ENCODE data around the gene SCYL2.
"Not testable (repeated sequence)": the region's sequence is repeated elsewhere in the genome, so short reads cannot be mapped to it uniquely, and the experiment has no call there.

Gene SCYL2

DNA sequence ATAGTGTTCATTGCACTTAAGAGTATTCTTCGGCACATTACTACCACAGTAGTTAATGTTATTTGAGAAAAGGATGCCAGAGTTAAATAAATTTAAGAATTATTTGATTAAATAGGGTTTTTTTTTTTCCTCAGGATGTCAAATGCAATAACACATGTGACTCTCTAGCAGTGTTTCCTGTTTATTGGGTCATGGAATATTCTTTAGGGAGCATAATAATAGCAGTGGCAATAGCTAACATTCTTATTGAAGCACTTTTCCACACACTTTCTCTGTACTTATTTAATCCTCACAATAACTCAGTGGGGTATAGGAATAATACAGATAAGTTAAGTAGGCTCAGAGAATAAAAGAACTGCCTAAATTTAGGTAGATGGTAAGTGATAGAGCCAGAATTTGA, 44.3 kb downstream of the SCYL2 start:
- Histone ChIP-seq H3K27me3 (ENCODE audit: low read depth) (no peaks in the 10 kb centered on the region), H3K4me1 (no peaks in the 10 kb centered on the region; the same call in 1 of the 2 replicates), H3K36me3 (replicated peaks) (peaks cover 31% of the 10 kb centered on the region), H3K9me3 (no peaks in the 10 kb centered on the region), H3K4me3 (no peak overlapping the region)
- no peak for DNase-seq (ENCODE audit: low spot score in 2 of 2)
- in situ Hi-C loops (cut with MboI; ENCODE audit: low sequenced_read_pairs), result no loop called here

DNA sequence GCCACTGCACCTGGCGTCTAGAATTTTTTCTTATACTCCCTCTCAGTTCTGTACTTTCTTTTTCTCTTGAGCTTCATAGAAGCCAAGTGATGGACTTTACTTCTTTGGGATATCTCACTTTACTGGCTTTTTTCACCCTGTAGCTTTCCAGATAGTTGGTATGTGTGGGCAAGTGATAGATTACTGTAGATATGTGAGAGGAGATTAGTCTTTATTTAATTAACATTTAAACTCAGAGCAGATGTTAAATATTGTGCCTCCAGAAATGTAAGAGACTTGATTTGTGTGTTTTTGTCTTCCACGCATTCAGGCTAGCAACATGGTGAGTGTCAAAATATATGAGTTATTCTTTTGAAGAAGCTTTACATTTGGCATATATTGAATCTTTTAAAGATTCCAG, 50.4 kb downstream of the SCYL2 start:
- in situ Hi-C loops (cut with MboI; ENCODE audit: low sequenced_read_pairs), result no loop called here

DNA sequence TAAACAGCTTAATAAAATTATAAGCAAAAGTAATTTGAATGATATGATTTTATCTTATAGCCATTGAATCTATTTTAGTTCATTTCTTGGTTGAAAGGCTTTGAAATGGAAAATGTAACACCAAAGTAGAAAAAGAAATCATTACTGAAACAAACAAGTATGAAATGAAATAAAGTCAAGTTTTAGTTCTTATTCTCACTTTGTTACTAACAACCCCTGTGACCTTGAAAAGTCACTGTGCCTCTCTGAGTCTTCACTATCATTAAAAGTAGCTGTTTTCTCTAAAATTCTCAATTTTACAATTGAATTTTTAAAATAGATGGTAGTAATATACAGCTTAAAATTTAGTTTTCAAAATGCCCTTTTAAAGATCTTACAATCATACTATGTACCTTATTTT, 57.5 kb downstream of the SCYL2 start:
- H3K4me3 ChIP-seq, result no peak overlapping the region
- in situ Hi-C loops (cut with MboI; ENCODE audit: low sequenced_read_pairs), result no loop called here
- DNase-seq (ENCODE audit: low spot score in 2 of 2), result no peak
- H3K9me3 ChIP-seq, result no peaks in the 10 kb centered on the region
- H3K4me1 ChIP-seq, result peaks cover 15% of the 10 kb centered on the region
- no peaks in the 10 kb centered on the region for H3K27me3 ChIP-seq (ENCODE audit: low read depth)
- peaks cover 4% of the 10 kb centered on the region for H3K36me3 ChIP-seq (replicated peaks)

More for the DNA sequence above, 50.4 kb downstream of the SCYL2 start:
- peaks cover 32% of the 10 kb centered on the region for H3K36me3 ChIP-seq (replicated peaks)
- H3K4me3 ChIP-seq, result no peak overlapping the region
- no peaks in the 10 kb centered on the region for H3K27me3 ChIP-seq (ENCODE audit: low read depth)
- DNase-seq (ENCODE audit: low spot score in 2 of 2), result no peak
- H3K9me3 ChIP-seq, result no peaks in the 10 kb centered on the region
- no peaks in the 10 kb centered on the region for H3K4me1 ChIP-seq

DNA sequence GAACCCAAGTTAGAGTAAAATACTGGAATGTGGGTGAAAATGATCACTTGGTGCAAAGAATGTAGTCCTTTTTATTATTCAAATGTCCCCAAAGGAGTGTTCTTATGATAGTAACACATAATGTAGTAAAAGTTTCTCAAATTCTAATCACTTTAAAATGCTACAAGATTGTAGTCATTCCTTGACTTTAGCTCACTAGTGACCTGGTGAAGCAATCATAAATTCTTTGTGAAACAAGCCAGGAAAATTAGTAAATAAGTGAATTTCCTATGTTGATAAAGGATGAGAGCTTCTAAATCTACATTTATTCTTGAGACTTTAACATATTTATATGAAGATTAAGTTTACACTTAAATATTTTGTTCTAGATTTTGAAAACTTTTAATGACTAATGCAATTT, 59.2 kb downstream of the SCYL2 start:
- Histone ChIP-seq H3K4me3 (no peak overlapping the region), H3K4me1 (peaks cover 15% of the 10 kb centered on the region), H3K9me3 (no peaks in the 10 kb centered on the region), H3K27me3 (ENCODE audit: low read depth) (no peaks in the 10 kb centered on the region), H3K36me3 (replicated peaks) (peaks cover 3% of the 10 kb centered on the region)
- in situ Hi-C loops (cut with MboI; ENCODE audit: low sequenced_read_pairs), result no loop called here
- DNase-seq (ENCODE audit: low spot score in 2 of 2), result peak in 1 of 2 experiments; percentile 56

DNA sequence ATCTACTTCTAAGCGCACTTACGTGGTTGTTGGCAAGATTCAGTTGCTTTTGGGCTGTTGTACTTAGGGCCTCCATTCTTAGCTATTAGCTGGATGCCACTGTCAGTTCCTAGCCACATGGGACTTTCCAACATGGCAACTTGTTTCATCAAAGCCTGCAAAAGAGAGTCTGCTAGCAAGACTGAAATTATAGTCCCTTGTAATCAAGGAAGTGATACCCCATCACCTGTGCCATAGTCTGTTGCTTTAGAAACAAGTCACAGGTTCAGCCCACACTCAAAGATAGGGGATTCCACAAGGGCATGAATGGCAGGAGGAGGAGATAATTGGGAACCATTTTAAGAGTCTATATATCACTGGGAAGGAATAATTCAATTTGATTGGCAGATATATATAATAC, 62.8 kb downstream of the SCYL2 start:
- Histone ChIP-seq H3K4me1 (peaks cover 15% of the 10 kb centered on the region), H3K9me3 (no peaks in the 10 kb centered on the region), H3K36me3 (replicated peaks) (peaks cover 6% of the 10 kb centered on the region), H3K27me3 (ENCODE audit: low read depth) (no peaks in the 10 kb centered on the region), H3K4me3 (no peak overlapping the region)
- DNase-seq (ENCODE audit: low spot score in 2 of 2), result no peak
- in situ Hi-C loops (cut with MboI; ENCODE audit: low sequenced_read_pairs), result no loop called here

DNA sequence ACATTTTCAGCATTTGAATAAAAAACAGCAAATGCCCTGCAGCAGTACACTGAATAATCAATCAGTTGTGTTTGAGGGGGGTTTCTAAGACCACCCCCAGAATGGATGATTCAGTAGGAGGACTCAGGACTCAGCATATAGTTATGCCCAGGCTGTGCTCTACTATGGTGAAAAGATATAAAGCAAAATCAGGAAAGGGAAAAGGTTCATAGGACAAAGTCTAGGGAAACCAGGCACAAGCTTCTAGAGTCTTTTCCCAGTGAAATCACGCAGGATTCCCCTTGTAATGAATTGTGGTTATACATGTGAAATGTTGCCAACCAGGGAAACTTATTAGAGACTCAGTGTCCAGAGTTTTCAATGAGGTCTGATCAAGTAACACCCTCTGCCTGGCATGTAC, 64.9 kb downstream of the SCYL2 start:
- peaks cover 10% of the 10 kb centered on the region for H3K36me3 ChIP-seq (replicated peaks)
- in situ Hi-C loops (cut with MboI; ENCODE audit: low sequenced_read_pairs), result no loop called here
- DNase-seq (ENCODE audit: low spot score in 2 of 2), result no peak
- no peaks in the 10 kb centered on the region for H3K9me3 ChIP-seq
- peaks cover 6% of the 10 kb centered on the region for H3K4me1 ChIP-seq
- no peak overlapping the region for H3K4me3 ChIP-seq
- no peaks in the 10 kb centered on the region for H3K27me3 ChIP-seq (ENCODE audit: low read depth)

DNA sequence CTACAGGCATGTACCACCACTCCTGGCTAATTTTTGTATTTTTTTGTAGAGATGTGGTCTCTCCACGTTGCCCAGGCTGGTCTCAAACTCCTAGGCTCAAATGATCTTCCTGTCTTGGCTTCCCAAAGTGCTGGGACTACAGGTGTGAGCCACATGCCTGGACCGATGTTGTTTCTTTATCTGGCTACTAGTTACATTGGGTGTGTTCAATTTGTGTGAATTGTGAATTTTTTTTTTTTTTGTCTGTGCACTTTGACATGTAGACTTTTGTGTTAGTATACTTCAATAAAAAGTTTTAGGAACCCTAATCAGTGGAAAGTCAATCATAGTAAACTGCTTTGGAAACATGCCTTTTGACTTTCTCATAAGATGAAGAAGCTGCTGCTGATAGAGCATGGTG, 65.9 kb downstream of the SCYL2 start:
- no peak overlapping the region for H3K4me3 ChIP-seq
- H3K9me3 ChIP-seq, result no peaks in the 10 kb centered on the region
- H3K36me3 ChIP-seq (replicated peaks), result peaks cover 10% of the 10 kb centered on the region
- DNase-seq (ENCODE audit: low spot score in 2 of 2), result no peak
- no peaks in the 10 kb centered on the region for H3K27me3 ChIP-seq (ENCODE audit: low read depth)
- peaks cover 14% of the 10 kb centered on the region for H3K4me1 ChIP-seq
- in situ Hi-C loops (cut with MboI; ENCODE audit: low sequenced_read_pairs), result no loop called here

DNA sequence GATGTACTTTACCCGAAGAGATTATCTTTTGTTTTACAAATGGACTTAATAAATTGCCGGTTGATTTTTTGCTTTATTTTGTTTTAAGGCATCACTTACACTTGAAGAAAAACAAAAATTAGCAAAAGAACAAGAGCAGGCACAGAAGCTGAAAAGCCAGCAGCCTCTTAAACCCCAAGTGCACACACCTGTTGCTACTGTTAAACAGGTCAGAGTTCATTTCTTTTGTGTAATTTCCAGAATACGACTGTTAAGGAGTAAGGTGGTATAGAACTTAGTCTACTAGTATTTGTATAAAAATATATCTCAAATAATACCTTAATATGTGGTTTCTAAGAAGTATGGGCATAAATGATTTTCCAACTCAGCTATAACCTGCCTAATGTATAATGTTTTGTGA, 70.3 kb downstream of the SCYL2 start:
- Histone ChIP-seq H3K36me3 (replicated peaks) (peaks cover 18% of the 10 kb centered on the region), H3K9me3 (no peaks in the 10 kb centered on the region), H3K4me3 (no peak overlapping the region), H3K4me1 (peaks cover 15% of the 10 kb centered on the region), H3K27me3 (ENCODE audit: low read depth) (no peaks in the 10 kb centered on the region)
- in situ Hi-C loops (cut with MboI; ENCODE audit: low sequenced_read_pairs), result no loop called here
- DNase-seq (ENCODE audit: low spot score in 2 of 2), result peak in 1 of 2 experiments; percentile 49

DNA sequence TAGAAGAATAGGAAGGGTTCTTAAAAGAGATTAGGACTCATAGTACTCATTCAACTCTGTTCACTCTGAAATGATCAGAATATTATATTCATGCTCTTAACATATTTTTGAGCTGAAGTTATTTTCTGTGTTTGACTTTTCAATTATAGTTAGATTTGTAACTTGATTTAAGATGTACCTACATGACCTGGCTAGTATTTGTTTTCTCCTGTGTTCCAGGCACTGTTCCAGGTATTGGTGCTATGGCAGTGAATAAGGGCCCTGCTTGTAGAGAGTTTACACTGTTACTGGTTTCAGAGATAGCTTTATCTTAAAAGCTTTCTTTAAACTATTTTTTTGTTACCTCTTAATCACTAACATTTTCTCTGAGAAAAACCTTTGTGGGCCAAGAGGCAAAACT, 70.8 kb downstream of the SCYL2 start:
- no peak overlapping the region for H3K4me3 ChIP-seq
- in situ Hi-C loops (cut with MboI; ENCODE audit: low sequenced_read_pairs), result no loop called here
- peaks cover 17% of the 10 kb centered on the region for H3K36me3 ChIP-seq (replicated peaks)
- peaks cover 15% of the 10 kb centered on the region for H3K4me1 ChIP-seq
- DNase-seq (ENCODE audit: low spot score in 2 of 2), result no peak
- no peaks in the 10 kb centered on the region for H3K9me3 ChIP-seq
- H3K27me3 ChIP-seq (ENCODE audit: low read depth), result no peaks in the 10 kb centered on the region

DNA sequence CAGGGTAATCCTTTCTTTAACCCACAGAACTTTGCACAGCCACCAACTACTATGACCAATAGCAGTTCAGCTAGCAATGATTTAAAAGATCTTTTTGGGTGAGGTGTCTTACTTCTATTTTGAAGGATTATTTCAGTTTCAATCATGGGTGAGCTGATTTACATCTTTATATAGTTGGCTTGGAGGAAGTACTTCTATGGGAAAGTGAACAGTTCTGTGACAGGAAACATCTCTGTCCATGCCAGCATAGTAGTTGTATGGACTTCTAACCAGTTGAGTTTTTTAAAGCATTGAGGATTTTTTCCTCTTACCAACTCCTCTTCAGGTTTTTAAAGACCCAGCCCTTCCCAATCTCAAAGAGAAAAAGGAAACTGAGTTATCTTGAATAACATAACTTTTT, 72.1 kb downstream of the SCYL2 start:
- peaks cover 15% of the 10 kb centered on the region for H3K4me1 ChIP-seq
- in situ Hi-C loops (cut with MboI; ENCODE audit: low sequenced_read_pairs), result no loop called here
- peaks cover 17% of the 10 kb centered on the region for H3K36me3 ChIP-seq (replicated peaks)

DNA sequence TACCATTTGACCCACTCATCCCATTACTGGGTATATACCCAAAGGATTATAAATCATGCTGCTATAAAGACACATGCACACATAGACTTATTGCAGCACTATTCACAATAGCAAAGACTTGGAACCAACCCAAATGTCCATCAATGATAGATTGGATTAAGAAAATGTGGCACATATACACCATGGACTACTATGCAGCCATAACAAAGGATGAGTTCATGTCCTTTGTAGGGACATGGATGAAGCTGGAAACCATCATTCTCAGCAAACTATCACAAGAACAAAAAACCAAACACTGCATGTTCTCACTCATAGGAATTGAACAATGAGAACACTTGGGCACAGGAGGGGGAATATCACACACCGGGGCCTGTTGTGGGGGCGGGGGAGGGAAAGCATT, 75.9 kb downstream of the SCYL2 start:
- H3K36me3 ChIP-seq (replicated peaks), result peaks cover 13% of the 10 kb centered on the region; the same call in 1 of the 2 replicates
- H3K4me3 ChIP-seq; H3K27me3 ChIP-seq (ENCODE audit: low read depth); in situ Hi-C loops (cut with MboI; ENCODE audit: low sequenced_read_pairs); DNase-seq (ENCODE audit: low spot score in 2 of 2); H3K4me1 ChIP-seq; H3K9me3 ChIP-seq: not testable (repeated sequence)

More for the DNA sequence above, 72.1 kb downstream of the SCYL2 start:
- H3K4me3 ChIP-seq, result no peak overlapping the region
- no peak for DNase-seq (ENCODE audit: low spot score in 2 of 2)
- H3K9me3 ChIP-seq, result no peaks in the 10 kb centered on the region
- H3K27me3 ChIP-seq (ENCODE audit: low read depth), result no peaks in the 10 kb centered on the region

DNA sequence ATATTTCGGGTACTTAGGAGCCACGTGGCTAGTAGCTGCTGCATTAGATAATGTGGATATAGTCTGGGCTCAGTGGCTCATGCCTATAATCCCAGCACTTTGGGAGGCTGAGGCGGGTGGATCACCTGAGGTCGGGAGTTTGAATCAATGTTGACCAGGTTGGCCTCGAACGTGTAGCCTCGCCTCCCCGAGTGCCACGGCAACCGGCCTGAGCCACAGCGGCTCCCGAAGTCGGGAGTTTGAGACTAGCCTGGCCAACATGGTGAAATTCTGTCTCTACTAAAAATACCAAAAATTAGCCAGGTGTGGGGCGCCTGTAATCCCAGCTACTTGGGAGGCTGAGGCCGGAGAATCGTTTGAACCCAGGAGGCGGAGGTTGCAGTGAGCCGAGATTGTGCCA, 77.4 kb downstream of the SCYL2 start:
- H3K4me1 ChIP-seq; H3K27me3 ChIP-seq (ENCODE audit: low read depth); H3K36me3 ChIP-seq (replicated peaks); H3K9me3 ChIP-seq; H3K4me3 ChIP-seq; in situ Hi-C loops (cut with MboI; ENCODE audit: low sequenced_read_pairs); DNase-seq (ENCODE audit: low spot score in 2 of 2): not testable (repeated sequence)

DNA sequence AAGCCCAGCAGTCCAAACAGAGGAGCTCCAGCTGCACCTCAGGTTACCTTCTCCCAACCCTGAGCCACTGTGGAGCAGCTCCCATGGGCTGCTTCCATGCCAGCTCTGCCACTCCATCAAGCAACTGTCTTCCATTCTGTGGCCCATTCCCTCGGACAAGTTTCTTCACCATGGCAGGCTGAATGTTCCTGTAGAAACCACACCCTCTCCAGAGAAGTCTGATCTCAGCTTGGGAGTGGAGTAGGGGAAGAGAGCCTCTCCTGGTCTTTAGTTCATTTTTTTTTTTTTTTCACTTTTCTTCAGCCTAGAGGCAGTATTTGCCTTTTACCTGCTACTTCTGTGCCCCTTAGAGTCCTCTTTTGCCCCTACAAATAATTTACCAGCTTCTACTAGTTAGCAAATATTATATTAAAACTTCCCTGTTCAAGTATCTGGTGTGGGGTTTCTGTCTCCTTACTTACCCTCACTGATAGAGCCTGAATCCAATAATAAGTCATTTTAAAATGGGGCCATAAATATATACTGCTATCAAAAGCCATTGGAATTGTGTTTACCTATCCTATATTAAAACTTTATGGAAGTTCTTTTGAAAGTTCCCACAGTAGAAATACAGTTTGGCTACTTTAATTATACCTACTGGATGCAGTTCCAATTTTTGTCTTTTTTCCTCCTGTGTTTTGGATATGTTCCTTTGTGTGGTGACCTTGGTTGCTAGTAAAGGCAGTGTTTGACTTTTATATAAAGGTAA, 78.2 kb downstream of the SCYL2 start:
- Histone ChIP-seq H3K4me1 (no peaks in the 10 kb centered on the region), H3K27me3 (ENCODE audit: low read depth) (no peaks in the 10 kb centered on the region), H3K4me3 (no peak overlapping the region), H3K36me3 (replicated peaks) (no peaks in the 10 kb centered on the region), H3K9me3 (no peaks in the 10 kb centered on the region)
- no peak for DNase-seq (ENCODE audit: low spot score in 2 of 2)
- in situ Hi-C loops (cut with MboI; ENCODE audit: low sequenced_read_pairs), result no loop called here

DNA sequence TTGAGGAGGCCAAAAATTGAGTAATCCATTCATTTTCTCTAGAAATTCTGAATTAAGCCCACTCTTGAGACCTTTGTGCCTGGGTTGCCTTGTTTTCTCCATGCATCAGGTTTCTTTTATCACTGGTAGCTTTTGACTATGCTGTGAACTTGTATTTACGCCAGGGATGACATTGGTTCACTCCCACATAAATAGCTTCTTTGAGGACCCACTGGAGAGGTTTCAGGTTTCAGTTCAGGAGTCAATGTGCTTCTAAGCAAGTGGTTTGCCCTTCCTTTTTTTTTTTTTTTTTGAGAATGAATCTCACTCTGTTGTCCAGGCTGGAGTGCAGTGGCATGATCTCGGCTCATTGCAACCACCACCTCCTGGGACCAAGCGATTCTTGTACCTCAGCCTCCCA, 79.7 kb downstream of the SCYL2 start:
- no peak for DNase-seq (ENCODE audit: low spot score in 2 of 2)
- H3K4me3 ChIP-seq, result no peak overlapping the region
- in situ Hi-C loops (cut with MboI; ENCODE audit: low sequenced_read_pairs), result no loop called here
- H3K4me1 ChIP-seq, result no peaks in the 10 kb centered on the region
- H3K27me3 ChIP-seq (ENCODE audit: low read depth), result no peaks in the 10 kb centered on the region
- no peaks in the 10 kb centered on the region for H3K9me3 ChIP-seq
- H3K36me3 ChIP-seq (replicated peaks), result no peaks in the 10 kb centered on the region
